Measurements from ENCODE around the gene KIAA1958. TPM values are rescaled to one million over a fixed set of nuclear protein-coding genes. Genes with fewer than 3 reads are reported as not detected.

The KIAA1958 gene
- total and polyA plus RNA-seq, 5 experiments from 2014 or later = 2.6 to 11.8 (median 4.3) TPM

DNA sequence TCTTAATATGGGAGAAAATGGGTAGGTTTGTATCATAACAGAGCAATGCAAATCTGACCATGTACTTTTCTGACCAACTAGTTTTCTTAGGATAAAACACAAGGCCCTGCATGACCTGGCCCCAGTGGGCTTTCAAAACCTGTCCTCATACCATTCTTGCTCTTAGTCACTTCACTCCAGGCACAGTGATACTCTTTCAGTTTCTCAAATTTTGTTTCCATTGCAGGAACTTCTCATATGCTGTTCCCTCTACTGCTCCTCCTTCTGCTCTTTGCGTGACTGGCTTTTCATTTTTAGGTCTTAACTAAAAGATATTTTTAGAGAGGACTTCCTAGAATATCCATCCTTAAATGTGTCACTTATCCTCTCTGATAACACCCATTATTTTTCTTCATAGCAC, 118.9 kb downstream of the KIAA1958 start:
- Mint-ChIP-seq H3K36me3 (peaks cover 0 to 2% (median 0%) of the 10 kb centered on the region in 3 donors), H3K4me3 (no peak overlapping the region), H3K27me3 (no peaks in the 10 kb centered on the region), H3K9me3 (no peaks in the 10 kb centered on the region), H3K27ac (no peak overlapping the region), H3K4me1 (no peaks in the 10 kb centered on the region)
- ATAC-seq = no peak
- no peak for DNase-seq
- POLR2A ChIA-PET = interaction anchor here (0.5 kb wide), 1 partner anchor 26 kb away, joined by 3 read pairs; no protein-coding TSS in a partner anchor

DNA sequence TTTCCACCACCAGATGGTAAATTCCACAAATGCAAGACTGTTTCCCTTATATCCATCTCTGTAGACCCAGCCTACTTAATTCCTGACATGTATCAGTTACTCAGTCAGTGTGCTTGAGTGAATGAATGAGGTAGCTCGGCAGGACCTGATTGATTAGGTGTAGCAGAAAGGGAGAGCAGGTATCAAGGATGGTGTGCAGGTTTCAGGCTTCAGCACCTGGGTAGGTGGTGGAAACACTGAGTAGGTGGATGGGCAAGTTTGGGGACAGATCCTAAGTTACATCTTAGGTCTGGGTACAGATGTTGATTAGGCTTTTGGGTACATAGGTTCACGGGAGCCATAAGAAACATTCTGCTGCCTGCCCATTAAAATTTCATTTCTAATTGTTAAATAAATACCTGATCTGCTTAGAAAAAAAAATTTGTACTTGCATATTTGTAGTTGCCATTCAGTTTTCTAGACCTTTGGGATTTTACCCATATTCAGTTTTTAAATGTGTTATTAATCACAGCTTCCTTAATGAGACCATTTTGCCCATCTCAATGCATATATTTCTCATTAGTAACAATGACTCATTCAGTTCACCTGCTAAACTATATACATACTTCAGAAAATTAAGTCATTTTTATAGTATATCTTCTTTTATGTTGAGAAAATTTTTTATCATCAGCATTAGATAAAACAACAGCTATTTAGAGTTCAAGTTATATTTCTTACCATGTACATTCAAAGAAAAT, 119.5 kb downstream of the KIAA1958 start:
- no peaks in the 10 kb centered on the region for H3K4me1 Mint-ChIP-seq
- DNase-seq (no peak), ATAC-seq (no peak)
- no peak overlapping the region for H3K4me3 Mint-ChIP-seq
- POLR2A ChIA-PET = interaction anchor here (0.5 kb wide), 1 partner anchor 25 kb away, joined by 3 read pairs; no protein-coding TSS in a partner anchor
- no peaks in the 10 kb centered on the region for H3K27me3 Mint-ChIP-seq
- H3K27ac Mint-ChIP-seq = no peak overlapping the region
- peaks cover 0 to 2% (median 0%) of the 10 kb centered on the region in 3 donors for H3K36me3 Mint-ChIP-seq
- no peaks in the 10 kb centered on the region for H3K9me3 Mint-ChIP-seq

DNA sequence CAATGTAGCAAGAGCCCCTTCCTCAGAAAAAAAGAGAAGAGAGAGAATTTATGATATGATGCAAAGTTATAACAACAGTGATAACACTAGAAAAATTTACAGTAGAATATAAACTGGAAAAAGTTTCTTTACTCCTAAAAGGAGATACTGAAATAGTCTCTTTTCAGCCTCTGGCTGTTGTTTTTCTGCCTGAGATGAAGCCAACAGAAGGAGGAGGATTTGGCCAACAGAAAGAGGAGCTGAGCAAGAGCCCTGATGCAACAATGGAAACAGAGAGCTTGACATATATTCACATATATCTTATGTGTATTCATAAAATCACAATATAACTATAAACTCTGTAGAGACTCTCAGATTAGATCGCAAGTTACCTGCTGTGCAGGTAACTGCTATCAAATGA, 122.2 kb downstream of the KIAA1958 start:
- Mint-ChIP-seq H3K4me3 (no peak overlapping the region), H3K9me3 (peaks cover 0 to 10% (median 0%) of the 10 kb centered on the region in 9 donors), H3K36me3 (peaks cover 0 to 2% (median 0%) of the 10 kb centered on the region in 3 donors), H3K27ac (peak overlapping the region in 1 of 10 donors; percentile 63), H3K4me1 (no peaks in the 10 kb centered on the region), H3K27me3 (no peaks in the 10 kb centered on the region)
- DNase-seq = no peak
- no peak for ATAC-seq
- POLR2A ChIA-PET = no interaction called here

DNA sequence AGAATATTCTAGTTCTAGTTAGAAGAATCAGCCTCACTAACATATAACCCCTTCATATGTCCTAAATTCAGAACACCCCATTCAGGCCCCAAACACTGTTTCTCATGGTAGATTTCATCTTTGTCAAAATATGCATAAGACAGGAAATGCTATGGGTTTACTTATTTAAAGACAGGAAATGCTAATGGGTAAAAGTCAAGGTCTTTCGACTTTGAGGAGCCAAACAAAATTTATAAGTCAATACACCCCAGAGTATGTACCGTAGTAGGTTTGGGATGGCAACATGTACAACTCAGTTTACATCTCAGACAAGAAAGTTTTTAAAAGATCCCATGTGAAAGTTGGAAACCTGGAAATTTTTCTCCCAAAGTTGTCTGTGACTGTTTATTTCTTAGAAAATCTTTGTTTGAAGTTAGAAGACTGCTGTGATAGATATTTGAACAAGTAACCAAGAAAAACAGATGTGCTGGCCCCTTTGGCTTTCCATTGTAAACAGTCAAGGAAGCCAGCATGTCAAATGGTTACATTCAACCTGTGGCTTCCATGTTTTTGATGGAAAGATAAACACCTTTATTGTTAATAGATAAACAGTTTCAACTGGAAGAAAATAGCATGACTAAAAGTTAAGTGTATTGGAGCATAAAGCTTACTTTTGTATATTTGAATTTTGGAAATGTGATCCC, 129.1 kb downstream of the KIAA1958 start:
- no peak overlapping the region for H3K4me3 Mint-ChIP-seq
- DNase-seq (no peak), ATAC-seq (no peak)
- H3K4me1 Mint-ChIP-seq = peaks cover 0 to 8% (median 0%) of the 10 kb centered on the region in 4 donors
- H3K36me3 Mint-ChIP-seq = peaks cover 0 to 9% (median 7%) of the 10 kb centered on the region in 3 donors
- POLR2A ChIA-PET = no interaction called here
- no peaks in the 10 kb centered on the region for H3K27me3 Mint-ChIP-seq
- H3K27ac Mint-ChIP-seq = no peak overlapping the region
- peaks cover 0 to 10% (median 0%) of the 10 kb centered on the region in 9 donors for H3K9me3 Mint-ChIP-seq

DNA sequence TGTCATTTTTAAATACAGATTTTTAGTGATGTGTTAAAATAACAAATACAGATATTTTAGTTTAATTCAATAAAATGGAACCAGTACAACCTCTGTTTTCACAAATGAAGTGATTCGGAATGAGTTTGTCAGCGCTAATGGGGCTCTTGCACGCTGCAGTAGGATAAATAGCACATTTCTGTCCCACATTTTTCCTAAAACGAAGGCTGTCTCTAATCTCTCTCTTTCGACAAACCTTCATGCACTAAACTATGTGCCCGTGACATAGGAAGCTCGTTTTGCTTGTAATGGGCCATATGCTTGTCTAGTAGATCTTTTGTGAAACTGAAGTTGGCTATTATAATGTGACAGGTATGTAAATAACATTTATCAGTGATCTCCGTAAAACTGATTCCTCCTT, 130.7 kb downstream of the KIAA1958 start:
- no peak for DNase-seq
- no peak overlapping the region for H3K27ac Mint-ChIP-seq
- H3K4me1 Mint-ChIP-seq = peaks cover 0 to 11% (median 0%) of the 10 kb centered on the region in 4 donors
- POLR2A ChIA-PET = no interaction called here
- H3K4me3 Mint-ChIP-seq = no peak overlapping the region
- ATAC-seq = no peak
- H3K36me3 Mint-ChIP-seq = peaks cover 0 to 9% (median 7%) of the 10 kb centered on the region in 3 donors
- H3K9me3 Mint-ChIP-seq = peaks cover 0 to 10% (median 0%) of the 10 kb centered on the region in 9 donors
- no peaks in the 10 kb centered on the region for H3K27me3 Mint-ChIP-seq

DNA sequence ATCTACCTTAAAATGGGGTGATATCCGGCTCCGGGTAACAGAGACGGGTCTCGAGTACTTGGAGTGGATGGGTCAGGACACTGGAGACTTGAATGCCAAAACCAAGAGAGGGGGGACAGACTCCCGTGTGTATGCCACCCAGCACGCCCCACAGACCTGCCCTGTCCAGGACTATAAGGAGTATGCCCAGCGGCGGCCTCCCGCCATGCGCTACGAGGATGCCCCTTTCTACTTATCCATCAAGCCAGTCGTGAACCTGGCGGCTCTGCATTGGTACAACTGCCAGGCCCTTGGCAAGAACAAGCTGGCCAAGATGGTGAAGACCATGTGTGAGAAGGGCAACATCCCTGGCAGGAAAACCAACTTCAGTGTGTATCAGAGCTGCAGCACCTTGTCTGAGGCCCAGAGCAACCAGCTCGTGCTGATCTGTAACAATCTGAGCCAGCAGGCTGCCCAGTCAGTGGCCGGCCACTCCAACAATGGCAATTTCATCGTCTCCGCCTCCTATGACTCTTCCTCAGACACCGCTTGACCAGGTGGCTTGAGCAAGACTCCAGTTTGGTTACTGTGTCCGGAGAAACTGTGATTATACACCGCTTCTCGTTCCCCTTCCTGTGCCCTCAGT, 131.9 kb downstream of the KIAA1958 start:
- POLR2A ChIA-PET = no interaction called here
- Mint-ChIP-seq H3K9me3 (peaks cover 0 to 2% (median 0%) of the 10 kb centered on the region in 9 donors), H3K4me1 (peaks cover 0 to 11% (median 0%) of the 10 kb centered on the region in 4 donors), H3K4me3 (no peak overlapping the region), H3K27ac (no peak overlapping the region), H3K27me3 (no peaks in the 10 kb centered on the region), H3K36me3 (peaks cover 0 to 9% (median 7%) of the 10 kb centered on the region in 3 donors)
- ATAC-seq = no peak
- DNase-seq = no peak

DNA sequence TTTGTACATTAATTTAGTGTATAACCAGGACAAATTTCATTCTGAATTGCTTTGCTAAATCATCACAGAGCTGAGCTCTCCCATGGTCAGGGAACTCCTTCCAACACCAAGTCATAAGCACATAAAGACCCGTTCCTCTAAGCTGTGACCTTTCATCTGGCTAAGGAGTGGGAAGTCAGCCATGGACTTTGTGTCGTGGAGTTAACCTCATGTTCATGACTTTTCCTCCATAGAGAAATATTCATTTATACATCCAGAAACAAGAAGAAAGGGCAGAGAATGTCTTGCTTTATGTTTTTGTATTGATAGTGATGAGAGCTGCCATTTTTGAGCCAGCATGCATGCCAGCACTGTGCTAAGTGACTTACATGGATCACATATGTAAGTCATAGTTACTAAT, 133.8 kb downstream of the KIAA1958 start:
- Mint-ChIP-seq H3K4me1 (peaks cover 0 to 9% (median 0%) of the 10 kb centered on the region in 4 donors), H3K27ac (no peak overlapping the region), H3K36me3 (peaks cover 0 to 9% (median 7%) of the 10 kb centered on the region in 3 donors), H3K27me3 (no peaks in the 10 kb centered on the region), H3K4me3 (no peak overlapping the region), H3K9me3 (peaks cover 0 to 2% (median 0%) of the 10 kb centered on the region in 9 donors)
- no peak for DNase-seq
- POLR2A ChIA-PET = no interaction called here
- no peak for ATAC-seq

DNA sequence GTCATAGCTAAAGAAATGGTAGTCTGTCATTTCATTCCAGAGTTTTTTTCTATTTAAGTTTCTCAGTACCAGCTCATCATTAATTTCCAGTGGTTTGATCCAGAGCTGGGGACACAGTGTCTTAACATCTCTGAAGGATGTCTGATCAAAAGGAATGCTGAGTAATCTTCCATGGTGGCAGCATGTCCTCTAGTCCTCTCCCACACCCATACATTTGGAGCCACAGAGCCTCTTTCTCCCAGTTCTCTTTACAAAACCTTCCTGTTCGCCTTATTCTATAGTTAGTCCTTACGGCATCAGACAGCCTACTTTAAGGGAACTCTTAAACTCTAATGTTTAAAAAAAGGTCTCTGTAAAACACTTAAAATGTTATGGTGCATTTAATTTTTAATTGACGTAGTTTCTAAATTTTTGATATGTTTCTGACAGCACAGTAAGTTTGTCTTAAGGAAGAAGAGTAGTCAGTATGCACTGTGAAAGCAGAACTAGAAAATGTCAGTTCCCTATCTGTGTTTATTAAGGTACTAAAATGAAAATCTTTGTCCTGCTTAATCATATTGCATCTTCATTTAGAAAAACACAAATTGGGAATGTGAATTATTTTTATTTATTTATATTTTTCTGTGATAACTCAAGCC, 134.5 kb downstream of the KIAA1958 start:
- Mint-ChIP-seq H3K4me3 (no peak overlapping the region), H3K27ac (no peak overlapping the region), H3K4me1 (peaks cover 0 to 4% (median 0%) of the 10 kb centered on the region in 4 donors), H3K9me3 (peaks cover 0 to 2% (median 0%) of the 10 kb centered on the region in 9 donors), H3K27me3 (no peaks in the 10 kb centered on the region), H3K36me3 (peaks cover 0 to 9% (median 7%) of the 10 kb centered on the region in 3 donors)
- no peak for ATAC-seq
- POLR2A ChIA-PET = no interaction called here
- no peak for DNase-seq

DNA sequence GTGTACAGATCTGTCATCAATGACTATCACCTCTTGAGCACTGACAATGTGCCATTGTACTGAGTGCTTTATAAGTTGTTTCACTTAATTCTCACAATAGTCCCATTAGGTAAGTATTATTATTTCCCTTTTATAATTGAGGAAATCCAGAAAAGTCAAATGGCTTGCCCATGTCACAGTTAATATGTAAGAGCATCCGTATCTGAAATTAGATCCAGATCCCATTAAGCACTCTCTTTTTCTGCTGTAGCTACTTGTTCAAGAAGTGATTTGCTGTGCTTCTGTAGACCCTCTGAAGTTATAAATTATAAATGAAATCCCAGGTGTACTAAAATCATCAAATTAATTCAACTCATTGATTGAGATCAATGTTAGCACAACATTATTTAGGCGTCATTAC, 136.6 kb downstream of the KIAA1958 start:
- Mint-ChIP-seq H3K9me3 (no peaks in the 10 kb centered on the region), H3K27ac (no peak overlapping the region), H3K36me3 (peaks cover 0 to 2% (median 1%) of the 10 kb centered on the region in 3 donors), H3K4me1 (peaks cover 0 to 4% (median 0%) of the 10 kb centered on the region in 4 donors), H3K27me3 (no peaks in the 10 kb centered on the region), H3K4me3 (no peak overlapping the region)
- POLR2A ChIA-PET = no interaction called here
- DNase-seq (no peak), ATAC-seq (no peak)

DNA sequence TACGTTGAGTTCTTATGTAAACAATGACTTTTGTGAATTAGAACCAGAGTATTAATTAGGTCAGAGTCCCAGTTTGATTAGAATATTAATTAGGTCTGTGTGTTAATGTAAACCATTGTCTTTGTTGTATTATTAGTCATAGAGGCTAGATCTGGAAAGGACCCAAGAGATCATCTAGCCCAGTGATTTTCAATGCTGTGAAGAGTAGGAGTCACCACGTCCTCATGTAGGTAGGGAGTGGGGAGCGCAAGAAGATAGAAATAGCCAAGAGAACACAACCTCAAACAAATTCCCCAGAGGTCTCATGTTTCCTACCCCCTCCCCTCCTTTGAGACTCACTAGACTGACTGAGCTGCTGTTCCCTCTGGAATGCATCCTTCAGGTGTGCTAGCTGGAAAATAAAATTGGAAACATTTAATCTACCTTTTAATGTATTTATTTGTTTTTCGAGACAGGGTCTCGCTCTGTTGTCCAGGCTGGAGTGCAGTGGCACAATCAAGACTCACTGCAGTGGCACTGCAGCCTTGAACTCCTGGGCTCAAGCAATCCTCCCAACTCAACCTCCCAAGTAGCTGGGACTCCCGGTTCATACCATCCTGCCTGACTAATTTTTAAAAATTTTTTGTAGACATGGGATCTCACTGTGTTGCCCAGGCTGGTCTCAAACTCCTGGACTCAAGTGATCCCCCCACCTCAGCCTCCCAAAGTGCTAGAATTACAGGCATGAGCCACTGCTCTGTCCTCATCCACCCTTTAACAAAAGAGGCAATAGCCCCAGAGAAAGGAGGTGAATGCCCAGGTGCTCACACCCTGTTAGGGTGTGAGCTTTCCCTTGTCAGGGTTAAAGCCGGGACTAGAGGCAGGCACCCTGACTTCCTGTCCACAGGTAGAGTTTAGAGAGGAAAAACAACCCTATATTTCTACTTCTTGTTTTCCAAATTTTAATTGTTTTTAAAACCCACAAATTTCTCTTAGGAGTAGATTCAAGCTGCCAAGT, 138.4 kb downstream of the KIAA1958 start:
- Mint-ChIP-seq H3K27ac (peak overlapping the region in 1 of 10 donors; percentile 53), H3K9me3 (no peaks in the 10 kb centered on the region)

DNA sequence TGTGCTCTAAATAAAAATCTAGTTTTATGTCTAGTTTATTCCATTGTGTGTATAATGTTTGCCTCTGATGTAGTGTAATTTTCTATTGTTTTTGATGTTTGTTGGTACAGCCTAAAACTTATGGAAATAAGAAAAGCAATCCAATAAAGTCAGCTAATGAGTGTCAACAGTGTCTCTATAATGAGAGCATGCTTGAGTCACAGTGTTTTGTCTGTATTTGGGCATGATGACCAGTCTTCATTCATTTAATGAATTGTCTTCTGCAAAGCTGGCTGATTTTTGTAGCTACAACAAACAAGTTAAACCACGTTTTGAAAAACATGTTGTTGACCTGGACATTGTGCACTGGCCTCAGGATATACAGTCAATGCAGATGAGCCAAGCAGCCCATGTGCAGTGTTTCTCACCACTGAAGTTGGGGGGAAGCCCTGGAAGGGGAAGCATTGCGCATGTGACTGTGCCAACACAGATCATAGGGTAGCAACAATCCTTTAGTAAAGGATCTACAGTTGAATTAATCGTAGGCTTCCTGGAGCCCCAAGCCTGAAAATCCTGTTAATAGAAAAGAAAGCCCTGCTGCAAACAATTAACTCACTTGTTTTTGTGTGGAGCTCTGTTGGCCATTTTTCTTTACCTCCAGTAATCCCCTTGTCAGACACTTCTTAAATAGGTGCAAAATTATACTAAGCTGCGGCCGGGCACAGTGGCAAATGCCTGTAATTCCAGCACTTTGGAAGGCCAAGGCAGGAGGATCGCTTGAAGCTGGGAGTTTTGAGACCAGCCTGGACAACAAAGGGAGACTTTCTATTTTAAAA, 143.3 kb downstream of the KIAA1958 start:
- ATAC-seq (no peak), DNase-seq (no peak)
- POLR2A ChIA-PET = no interaction called here
- Mint-ChIP-seq H3K9me3 (peaks cover 0 to 1% (median 0%) of the 10 kb centered on the region in 9 donors), H3K36me3 (peaks cover 0 to 3% (median 0%) of the 10 kb centered on the region in 3 donors), H3K4me1 (peaks cover 0 to 2% (median 0%) of the 10 kb centered on the region in 4 donors), H3K27ac (no peak overlapping the region), H3K27me3 (no peaks in the 10 kb centered on the region), H3K4me3 (no peak overlapping the region)

More for the DNA sequence above, 138.4 kb downstream of the KIAA1958 start:
- Mint-ChIP-seq H3K4me1 (peaks cover 0 to 4% (median 0%) of the 10 kb centered on the region in 4 donors), H3K27me3 (no peaks in the 10 kb centered on the region), H3K4me3 (no peak overlapping the region), H3K36me3 (no peaks in the 10 kb centered on the region)
- no peak for DNase-seq
- POLR2A ChIA-PET = no interaction called here
- ATAC-seq = no peak
